DND-41 (cell line): ENCODE measurements around the gene NEGR1.
"Not testable (repeated sequence)": the region's sequence is repeated elsewhere in the genome, so short reads cannot be mapped to it uniquely, and the experiment has no call there.

Experiments used
- ATAC-seq: fragments of 200-7000 bp; cut with Tn5 transposase; 3 replicates; pipeline ENCODE4 v1.9.1; 2021; ENCODE audit warnings: low read depth; ENCODE audit not compliant: insufficient read depth
- DNase-seq: peaks from one replicate; pipeline ENCODE4 v3.0.0-alpha.2; 2020
- H2AFZ ChIP-seq: 2 replicates; pipeline ENCODE4 v1.6.0; 2012; ENCODE audit warnings: low read depth, low read length
- H3K27ac ChIP-seq: 2 replicates; pipeline ENCODE4 v1.5.1; 2012; ENCODE audit warnings: low read length, inconsistent platforms
- H3K27me3 ChIP-seq: fragments of 200-600 bp; sonication (generic); 2 replicates; pipeline ENCODE4 v1.6.0; 2012; ENCODE audit warnings: low read length, mild to moderate bottlenecking, inconsistent platforms; ENCODE audit not compliant: insufficient read depth, poor library complexity
- H3K36me3 ChIP-seq: 2 replicates; pipeline ENCODE4 v1.5.1; 2012; ENCODE audit warnings: low read length, inconsistent platforms; ENCODE audit not compliant: insufficient read depth
- H3K4me1 ChIP-seq: 2 replicates; pipeline ENCODE4 v1.5.1; 2012; ENCODE audit warnings: mild to moderate bottlenecking, low read length; ENCODE audit not compliant: insufficient read depth
- H3K4me2 ChIP-seq: 2 replicates; pipeline ENCODE4 v1.6.0; 2012; ENCODE audit warnings: mild to moderate bottlenecking, moderate library complexity, low read length, inconsistent platforms; ENCODE audit not compliant: insufficient read depth
- H3K4me3 ChIP-seq, 2 experiments: fragments of 200-600 bp in 1 of 2; shearing (Covaris generic) in 1 of 2; 2 replicates each; pipeline ENCODE4 v1.5.1; 2012 to 2016; ENCODE audit warnings: inconsistent platforms in 2 of 2, low read length in 2 of 2, mild to moderate bottlenecking in 2 of 2, low read depth in 1 of 2, moderate library complexity in 1 of 2
- H3K79me2 ChIP-seq: 2 replicates; pipeline ENCODE4 v1.6.0; 2012; ENCODE audit warnings: low read length, inconsistent platforms; ENCODE audit not compliant: insufficient read depth
- H3K9ac ChIP-seq: 2 replicates; pipeline ENCODE4 v1.6.0; 2012; ENCODE audit warnings: low read depth, mild to moderate bottlenecking, inconsistent platforms, low read length, moderate library complexity
- H3K9me3 ChIP-seq: 2 replicates; pipeline ENCODE4 v1.5.1; 2012; ENCODE audit warnings: low read length, moderate library complexity, mild to moderate bottlenecking, inconsistent platforms; ENCODE audit not compliant: insufficient read depth, severe bottlenecking
- H4K20me1 ChIP-seq: 2 replicates; pipeline ENCODE4 v1.6.0; 2012; ENCODE audit warnings: low read length; ENCODE audit not compliant: insufficient read depth
- EZH2 ChIP-seq: IDR thresholded peaks from 3 replicates; pipeline ENCODE4 v1.6.1; 2012; ENCODE audit warnings: borderline replicate concordance, low read depth, mild to moderate bottlenecking, moderate library complexity, low read length, inconsistent platforms; ENCODE audit not compliant: severe bottlenecking
- TF ChIP-seq, protein P1 (sequence below): IDR thresholded peaks from 2 replicates; pipeline ENCODE4 v1.5.1; 2012; ENCODE audit warnings: borderline replicate concordance, low read length, moderate library complexity, mild to moderate bottlenecking; ENCODE audit not compliant: poor library complexity, severe bottlenecking; ENCODE audit errors: extremely low read depth

NEGR1 gene

DNA sequence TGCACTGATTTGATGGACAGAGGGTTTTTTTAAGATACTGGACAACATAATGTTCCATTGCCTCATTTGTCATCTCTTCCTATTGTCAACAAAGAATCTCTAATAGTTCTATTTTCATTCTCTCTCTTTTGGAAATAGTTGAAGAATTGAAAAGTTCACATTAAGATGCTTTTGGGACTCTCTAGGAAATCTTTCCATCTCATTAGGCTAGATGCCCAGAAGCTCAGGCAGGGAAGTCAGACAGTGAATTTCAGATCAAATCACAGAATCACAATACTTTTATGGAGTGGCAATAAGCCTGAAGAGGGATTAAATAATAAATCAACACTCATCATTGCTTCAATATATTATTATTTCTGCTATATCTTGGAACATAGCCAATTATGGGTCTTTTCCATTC is 29.2 kb downstream of the NEGR1 start:
- H3K36me3 ChIP-seq, result no peaks in the 10 kb centered on the region
- no peak overlapping the region for H2AFZ ChIP-seq
- ATAC-seq (no peak), DNase-seq (no peak)
- no peaks in the 10 kb centered on the region for H3K79me2 ChIP-seq
- H3K9me3 ChIP-seq, result no peaks in the 10 kb centered on the region
- no peaks in the 10 kb centered on the region for H4K20me1 ChIP-seq
- H3K27me3 ChIP-seq, result no peaks in the 10 kb centered on the region
- no peak overlapping the region for H3K27ac ChIP-seq
- H3K4me2 ChIP-seq, result no peak overlapping the region
- no peak overlapping the region for H3K4me3 ChIP-seq
- no peaks in the 10 kb centered on the region for H3K4me1 ChIP-seq
- H3K9ac ChIP-seq, result no peak overlapping the region
- no peak for TF ChIP-seq EZH2
- TF ChIP-seq, protein P1, sequence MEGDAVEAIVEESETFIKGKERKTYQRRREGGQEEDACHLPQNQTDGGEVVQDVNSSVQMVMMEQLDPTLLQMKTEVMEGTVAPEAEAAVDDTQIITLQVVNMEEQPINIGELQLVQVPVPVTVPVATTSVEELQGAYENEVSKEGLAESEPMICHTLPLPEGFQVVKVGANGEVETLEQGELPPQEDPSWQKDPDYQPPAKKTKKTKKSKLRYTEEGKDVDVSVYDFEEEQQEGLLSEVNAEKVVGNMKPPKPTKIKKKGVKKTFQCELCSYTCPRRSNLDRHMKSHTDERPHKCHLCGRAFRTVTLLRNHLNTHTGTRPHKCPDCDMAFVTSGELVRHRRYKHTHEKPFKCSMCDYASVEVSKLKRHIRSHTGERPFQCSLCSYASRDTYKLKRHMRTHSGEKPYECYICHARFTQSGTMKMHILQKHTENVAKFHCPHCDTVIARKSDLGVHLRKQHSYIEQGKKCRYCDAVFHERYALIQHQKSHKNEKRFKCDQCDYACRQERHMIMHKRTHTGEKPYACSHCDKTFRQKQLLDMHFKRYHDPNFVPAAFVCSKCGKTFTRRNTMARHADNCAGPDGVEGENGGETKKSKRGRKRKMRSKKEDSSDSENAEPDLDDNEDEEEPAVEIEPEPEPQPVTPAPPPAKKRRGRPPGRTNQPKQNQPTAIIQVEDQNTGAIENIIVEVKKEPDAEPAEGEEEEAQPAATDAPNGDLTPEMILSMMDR, result no peak

DNA sequence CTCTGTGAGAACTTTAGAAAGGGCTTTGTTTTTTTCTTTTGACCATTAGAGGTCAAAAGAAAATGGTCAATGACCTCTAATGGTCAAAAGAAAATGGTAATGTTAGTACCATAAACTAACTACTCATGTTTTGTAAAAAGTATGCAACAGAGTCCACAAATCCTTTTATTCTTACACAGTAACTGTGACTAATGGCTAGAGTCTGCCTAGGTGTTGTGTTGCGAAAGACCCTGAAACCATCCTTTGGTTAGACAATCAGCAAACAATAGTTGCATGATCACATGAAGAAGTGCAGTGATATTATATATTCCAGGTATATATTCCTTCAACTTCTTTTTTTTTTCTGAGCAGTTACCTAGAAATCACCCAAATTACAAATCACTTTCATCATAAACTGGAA is 40.9 kb downstream of the NEGR1 start:
- DNase-seq (no peak), ATAC-seq (no peak)
- no peak overlapping the region for H3K4me2 ChIP-seq
- H3K27ac ChIP-seq, result no peak overlapping the region
- H3K9ac ChIP-seq, result no peak overlapping the region
- H3K4me1 ChIP-seq, result no peaks in the 10 kb centered on the region
- H4K20me1 ChIP-seq, result no peaks in the 10 kb centered on the region
- H3K27me3 ChIP-seq, result no peaks in the 10 kb centered on the region
- H3K36me3 ChIP-seq, result no peaks in the 10 kb centered on the region
- H2AFZ ChIP-seq, result no peak overlapping the region
- TF ChIP-seq, protein P1, result no peak
- no peak for TF ChIP-seq EZH2
- no peaks in the 10 kb centered on the region for H3K79me2 ChIP-seq
- no peaks in the 10 kb centered on the region for H3K9me3 ChIP-seq
- no peak overlapping the region for H3K4me3 ChIP-seq

DNA sequence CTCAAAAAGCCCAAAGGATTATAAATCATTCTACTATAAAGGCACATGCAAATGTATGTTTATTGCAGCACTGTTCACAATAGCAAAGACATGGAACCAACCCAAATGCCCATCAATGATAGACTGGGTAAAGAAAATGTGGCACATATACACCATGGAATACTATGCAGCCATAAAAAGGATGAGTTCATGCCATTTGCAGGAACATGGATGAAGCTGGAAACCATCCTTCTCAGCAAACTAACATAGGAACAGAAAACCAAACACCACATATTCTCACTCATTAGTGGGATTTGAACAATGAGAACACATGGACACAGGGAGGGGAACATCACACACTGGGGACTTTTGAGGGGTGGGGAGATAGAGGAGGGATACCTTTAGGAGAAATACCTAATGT is 46.4 kb downstream of the NEGR1 start:
- DNase-seq, H3K9ac ChIP-seq, ATAC-seq, H3K4me1 ChIP-seq, H3K4me3 ChIP-seq, H3K9me3 ChIP-seq, H3K27me3 ChIP-seq, H4K20me1 ChIP-seq, H3K36me3 ChIP-seq, H3K79me2 ChIP-seq, H2AFZ ChIP-seq, H3K4me2 ChIP-seq, H3K27ac ChIP-seq: not testable (repeated sequence)

DNA sequence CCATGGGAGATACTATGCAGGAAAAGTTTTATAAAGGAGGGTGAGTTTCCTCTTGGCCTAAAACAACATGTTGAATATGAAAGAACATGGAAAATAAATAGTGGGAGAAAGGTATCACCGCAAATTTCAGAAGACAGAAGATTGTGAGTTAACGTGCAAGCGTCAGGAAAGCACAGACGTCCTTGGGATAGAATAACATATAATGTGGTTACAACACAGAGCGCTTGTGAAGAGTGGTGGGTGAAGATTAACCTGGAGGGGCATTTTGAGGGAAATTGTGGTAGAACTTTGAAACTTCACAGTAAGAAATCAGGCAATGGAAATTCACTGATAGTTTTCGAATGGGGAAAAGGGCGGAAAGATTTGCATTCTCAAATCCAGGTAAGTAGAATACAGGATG is 47.3 kb downstream of the NEGR1 start:
- Histone ChIP-seq H2AFZ (no peak overlapping the region), H3K27ac (no peak overlapping the region), H3K27me3 (no peaks in the 10 kb centered on the region), H3K9me3 (no peaks in the 10 kb centered on the region), H3K4me3 (no peak overlapping the region), H3K4me1 (no peaks in the 10 kb centered on the region), H4K20me1 (no peaks in the 10 kb centered on the region), H3K36me3 (no peaks in the 10 kb centered on the region), H3K9ac (no peak overlapping the region), H3K4me2 (no peak overlapping the region), H3K79me2 (no peaks in the 10 kb centered on the region)
- DNase-seq (no peak), ATAC-seq (no peak)
- TF ChIP-seq, protein P1, result no peak
- no peak for TF ChIP-seq EZH2
